Epithelial cell of prostate (primary cell): Measurements from ENCODE around the gene GTPBP6.
"Not testable (repeated sequence)": the region's sequence is repeated elsewhere in the genome, so short reads cannot be mapped to it uniquely, and the experiment has no call there.

Source experiments
- DNase-seq: peaks from one replicate; pipeline ENCODE4 v3.0.0-alpha.2; 2011; ENCODE audit warnings: low read depth, low spot score
- H3K27ac ChIP-seq: fragments of 450-650 bp; 2 replicates; pipeline ENCODE4 v1.5.1; 2017; ENCODE audit warnings: mild to moderate bottlenecking

The GTPBP6 gene

GRCh38 chrX:320126-320783 lies 1.7 kb upstream of the GTPBP6 start:
- peak overlapping the region; percentile 88 for H3K27ac ChIP-seq
- DNase-seq = no peak

DNA sequence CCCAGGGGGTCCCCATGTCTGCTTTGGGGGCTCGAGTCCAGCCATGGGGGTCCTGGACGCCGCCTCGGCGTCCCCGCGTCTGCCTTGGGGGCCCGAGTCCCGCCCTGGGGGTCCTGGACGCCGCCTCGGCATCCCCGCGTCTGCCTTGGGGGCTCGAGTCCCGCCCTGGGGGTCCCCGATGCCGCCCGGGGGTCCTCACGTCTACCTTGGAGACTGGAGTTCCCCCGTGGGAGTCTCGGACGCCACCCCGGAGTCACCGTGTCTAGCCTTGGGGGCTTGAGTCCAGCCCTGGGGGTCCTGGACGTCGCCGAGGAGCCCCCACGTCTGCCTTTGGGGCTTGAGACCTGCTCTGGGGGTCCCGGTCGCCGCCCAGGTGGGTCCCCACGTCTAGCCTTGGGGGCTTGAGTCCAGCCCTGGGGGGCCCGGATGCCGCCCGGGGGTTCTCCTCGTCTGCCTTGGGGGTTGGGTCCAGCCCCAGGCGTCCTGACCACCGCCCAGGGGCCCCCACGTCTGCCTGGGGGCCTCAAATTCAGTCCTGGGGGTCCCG lies 1.1 kb upstream of the GTPBP6 start:
- peak overlapping the region; percentile 88 for H3K27ac ChIP-seq
- DNase-seq = no peak

GRCh38 chrX:318068-318738 lies 393 bp downstream of the GTPBP6 start:
- peak; percentile 97 for DNase-seq

GRCh38 chrX:317424-318067 lies 1.1 kb downstream of the GTPBP6 start:
- DNase-seq = no peak
- H3K27ac ChIP-seq = peak overlapping the region; percentile 88

More at GRCh38 chrX:318068-318738, 393 bp downstream of the GTPBP6 start:
- peak overlapping the region; percentile 88 for H3K27ac ChIP-seq

DNA sequence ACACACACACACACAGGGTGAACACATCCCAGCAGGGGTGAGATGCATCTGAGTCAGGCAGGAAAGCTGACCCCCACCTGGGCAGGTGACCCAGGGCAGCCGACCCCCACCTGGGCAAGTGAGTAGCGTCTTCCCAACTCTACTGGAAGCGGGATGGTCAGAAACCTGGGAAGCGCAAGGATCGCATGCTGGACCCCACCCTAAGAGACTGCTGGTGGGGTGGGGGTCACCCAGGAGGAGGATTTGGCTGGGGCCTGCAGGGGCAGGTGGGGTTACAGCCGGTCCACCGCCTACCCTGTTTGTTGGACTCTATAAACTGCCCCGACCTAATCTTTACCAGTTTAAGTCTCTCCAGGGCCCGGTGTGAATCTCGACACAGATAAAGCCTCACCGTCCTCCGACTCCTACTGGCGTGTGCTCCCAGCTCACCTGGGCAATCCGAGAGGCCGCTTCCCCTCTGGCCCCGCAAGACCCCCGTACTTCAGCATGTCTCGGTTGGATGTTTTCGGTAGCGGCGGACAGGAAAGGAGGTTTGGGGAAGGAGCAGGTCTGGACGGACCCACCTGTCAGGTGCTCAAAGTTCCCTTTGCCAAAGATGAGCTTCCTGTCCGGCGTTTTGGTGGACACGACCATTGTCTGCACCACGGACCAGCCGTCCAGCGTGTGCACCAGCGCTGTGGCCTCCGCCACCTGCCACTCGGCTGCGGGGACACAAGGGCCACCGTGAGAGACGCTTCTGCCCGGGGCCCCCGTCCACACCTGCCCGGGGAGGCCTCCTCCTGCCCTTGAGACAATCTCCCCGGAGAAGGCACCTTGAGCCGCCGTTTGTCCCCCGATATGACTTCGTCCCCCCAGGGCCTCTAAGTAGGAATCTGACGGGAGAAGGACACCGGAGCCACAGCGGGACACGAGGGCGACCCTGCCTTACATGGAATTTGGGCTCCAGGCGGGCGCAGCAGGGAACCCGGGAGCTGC lies 2.0 kb downstream of the GTPBP6 start:
- H3K27ac ChIP-seq = no peak overlapping the region
- no peak for DNase-seq

GRCh38 chrX:314781-315595 lies 3.6 kb downstream of the GTPBP6 start:
- no peak overlapping the region for H3K27ac ChIP-seq
- no peak for DNase-seq

GRCh38 chrX:314049-314448 lies 4.5 kb downstream of the GTPBP6 start:
- H3K27ac ChIP-seq = no peak overlapping the region
- DNase-seq = no peak

GRCh38 chrX:313546-313945 lies 5.0 kb downstream of the GTPBP6 start:
- no peak overlapping the region for H3K27ac ChIP-seq
- no peak for DNase-seq

DNA sequence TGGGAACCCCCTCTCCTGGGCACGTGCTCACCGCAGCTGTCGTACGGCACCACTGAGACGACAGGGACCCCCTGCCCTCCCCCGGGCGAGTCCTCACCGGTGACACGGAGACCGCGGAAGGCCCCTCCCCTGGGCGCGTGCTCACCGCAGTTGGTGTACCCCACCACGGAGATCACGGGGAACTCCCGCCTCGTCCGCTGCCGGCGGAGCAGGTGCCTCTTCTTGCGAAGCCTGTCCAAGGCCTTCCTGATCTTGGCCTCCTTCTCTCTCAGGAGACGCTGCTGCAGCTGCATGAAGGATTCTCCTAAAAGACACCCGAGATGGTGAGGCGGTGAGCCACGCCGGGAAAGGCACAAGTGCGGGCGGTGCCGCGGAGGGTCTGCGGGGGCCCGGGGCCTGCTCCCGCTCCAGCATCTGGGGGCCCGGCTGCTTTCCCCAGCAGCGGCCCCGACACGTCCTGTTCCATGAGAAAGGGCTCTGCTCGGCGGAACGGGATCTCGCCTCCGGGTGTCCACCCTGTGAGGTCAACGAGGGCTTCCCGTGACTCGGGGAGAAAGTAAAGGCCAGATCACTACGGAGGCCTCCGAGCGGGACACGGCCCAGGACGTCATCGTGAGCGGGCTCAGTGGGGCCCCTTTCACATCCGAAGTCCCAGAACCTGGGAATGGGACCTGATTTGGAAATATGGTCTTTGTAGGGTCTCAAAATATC lies 5.8 kb downstream of the GTPBP6 start:
- H3K27ac ChIP-seq = no peak overlapping the region
- DNase-seq = no peak

DNA sequence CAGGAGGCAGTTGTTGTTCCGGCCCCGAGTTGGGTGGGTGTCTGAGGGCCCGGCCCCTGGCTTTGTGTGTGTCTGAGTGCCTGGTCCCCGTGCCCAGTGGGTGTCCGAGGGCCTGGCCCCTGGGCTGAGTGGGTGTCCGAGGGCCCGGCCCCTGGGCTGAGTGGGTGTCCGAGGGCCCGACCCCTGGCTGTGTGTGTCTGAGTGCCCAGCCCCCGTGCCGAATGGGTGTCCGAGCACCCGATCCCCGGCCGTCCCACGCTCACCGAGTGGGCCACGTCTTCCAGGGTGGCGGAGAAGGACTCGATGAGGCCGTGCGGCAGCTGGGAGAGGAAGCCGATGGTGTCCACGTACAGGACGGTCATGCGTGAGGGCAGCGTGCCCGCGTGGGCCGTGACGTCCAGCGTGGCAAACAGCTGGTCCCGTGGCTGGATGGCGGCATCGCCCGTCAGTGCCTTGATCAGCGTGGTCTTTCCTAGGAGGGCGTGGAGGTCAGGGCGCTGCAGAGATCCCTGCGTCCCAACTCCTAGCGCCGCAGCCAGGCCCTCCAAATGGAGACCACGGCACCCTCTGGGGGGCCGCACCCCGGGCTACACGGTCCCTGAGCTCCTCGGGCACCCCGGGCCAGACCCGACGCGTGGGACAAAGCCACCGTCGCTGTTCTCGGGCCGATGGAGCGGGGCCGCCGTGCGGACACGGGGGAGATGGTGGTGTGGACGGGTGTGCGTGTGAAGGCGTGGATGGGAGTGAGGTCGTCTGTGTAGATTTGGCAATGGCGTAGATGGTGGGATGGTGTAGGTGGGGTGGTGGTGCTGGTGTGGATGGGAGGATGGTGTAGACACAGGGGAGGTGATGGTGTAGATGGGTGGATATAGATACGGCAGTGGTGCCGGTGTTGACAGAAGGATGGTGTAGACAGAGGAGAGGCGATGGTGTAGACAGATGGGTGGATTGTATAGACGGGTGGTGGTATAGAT lies 7.2 kb downstream of the GTPBP6 start:
- H3K27ac ChIP-seq = no peak overlapping the region
- DNase-seq = no peak

- no peak overlapping the region for H3K27ac ChIP-seq
Observed at GRCh38 chrX:310621-311155, 7.9 kb downstream of the GTPBP6 start.

GRCh38 chrX:308821-309520 lies 9.6 kb downstream of the GTPBP6 start:
- no peak overlapping the region for H3K27ac ChIP-seq
- DNase-seq = no peak

More at GRCh38 chrX:310621-311155, 7.9 kb downstream of the GTPBP6 start:
- DNase-seq = no peak

GRCh38 chrX:307261-308111 lies 11.1 kb downstream of the GTPBP6 start:
- DNase-seq = no peak
- no peak overlapping the region for H3K27ac ChIP-seq

DNA sequence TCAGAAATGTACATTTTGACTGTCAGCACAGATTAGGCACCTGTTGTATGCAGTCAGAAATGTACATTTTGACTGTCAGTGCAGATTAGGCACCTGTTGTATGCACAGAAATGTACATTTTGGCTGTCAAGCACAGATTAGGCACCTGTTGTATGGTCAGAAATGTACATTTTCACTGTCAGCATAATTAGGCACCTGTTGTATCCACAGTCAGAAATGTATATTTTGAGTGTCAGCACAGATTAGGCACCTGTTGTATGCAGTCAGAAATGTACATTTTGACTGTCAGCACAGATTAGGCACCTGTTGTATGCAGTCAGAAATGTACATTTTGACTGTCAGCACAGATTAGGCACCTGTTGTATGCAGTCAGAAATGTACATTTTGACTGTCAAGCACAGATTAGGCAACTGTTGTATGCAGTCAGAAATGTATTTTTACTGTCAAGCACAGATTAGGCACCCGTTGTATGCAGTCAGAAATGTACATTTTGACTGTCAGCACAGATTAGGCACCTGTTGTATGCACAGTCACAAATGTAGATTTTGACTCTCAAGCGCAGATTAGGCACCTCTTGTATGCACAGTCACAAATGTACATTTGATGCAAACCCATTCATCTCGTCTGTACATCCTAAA lies 11.9 kb downstream of the GTPBP6 start:
- DNase-seq, H3K27ac ChIP-seq: not testable (repeated sequence)
